EL (cell line): Measurements from ENCODE around the gene SMAD2.
"Not testable (repeated sequence)": the region's sequence is repeated elsewhere in the genome, so short reads cannot be mapped to it uniquely, and the experiment has no call there.

Experiments
- DNase-seq: peaks from one replicate; pipeline ENCODE4 v3.0.0-alpha.2; 2016

Gene SMAD2

GRCh38 chr18:47832348-47832747 is 98.1 kb downstream of the SMAD2 start:
- DNase-seq, result no peak

DNA sequence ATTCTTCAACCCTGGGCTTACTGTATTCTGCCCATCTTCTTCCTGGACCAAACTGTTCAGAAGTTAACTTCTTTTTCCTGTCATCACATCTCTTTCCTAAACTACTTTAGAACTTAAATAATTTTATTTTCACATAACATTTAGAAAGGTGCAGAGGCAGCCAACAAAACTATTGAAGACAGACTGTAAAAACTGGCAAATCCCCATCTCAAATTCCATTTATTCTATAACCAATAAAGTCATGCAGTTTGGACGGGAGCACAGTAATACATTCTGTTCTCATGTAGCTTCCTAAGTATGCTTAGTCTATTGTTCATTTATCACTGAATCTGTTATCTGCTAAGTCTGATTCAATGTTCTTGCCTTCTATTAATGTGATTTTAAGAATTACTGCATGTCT is 99.1 kb downstream of the SMAD2 start:
- DNase-seq, result no peak

DNA sequence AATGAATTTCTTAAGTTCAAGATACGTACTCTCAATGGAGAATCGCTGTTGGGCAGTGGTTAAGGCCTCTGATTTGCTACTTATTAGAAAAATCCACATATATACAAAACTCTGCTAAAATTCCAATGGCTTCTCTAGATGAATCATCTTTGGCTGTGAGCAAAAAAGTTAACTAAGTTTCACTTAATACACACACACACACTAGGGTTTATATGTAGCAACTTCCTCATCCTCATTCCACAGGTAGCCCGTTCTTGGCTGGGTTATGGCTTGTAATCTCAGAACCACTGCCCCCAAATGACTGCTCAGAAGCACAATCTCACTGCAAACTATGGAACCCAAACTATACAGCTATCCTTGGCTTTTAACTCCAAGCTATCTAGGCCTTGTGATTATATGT is 99.7 kb downstream of the SMAD2 start:
- DNase-seq, result no peak

GRCh38 chr18:47829831-47830230 is 100.6 kb downstream of the SMAD2 start:
- DNase-seq, result no peak

GRCh38 chr18:47828031-47828430 is 102.4 kb downstream of the SMAD2 start:
- DNase-seq, result not testable (repeated sequence)

DNA sequence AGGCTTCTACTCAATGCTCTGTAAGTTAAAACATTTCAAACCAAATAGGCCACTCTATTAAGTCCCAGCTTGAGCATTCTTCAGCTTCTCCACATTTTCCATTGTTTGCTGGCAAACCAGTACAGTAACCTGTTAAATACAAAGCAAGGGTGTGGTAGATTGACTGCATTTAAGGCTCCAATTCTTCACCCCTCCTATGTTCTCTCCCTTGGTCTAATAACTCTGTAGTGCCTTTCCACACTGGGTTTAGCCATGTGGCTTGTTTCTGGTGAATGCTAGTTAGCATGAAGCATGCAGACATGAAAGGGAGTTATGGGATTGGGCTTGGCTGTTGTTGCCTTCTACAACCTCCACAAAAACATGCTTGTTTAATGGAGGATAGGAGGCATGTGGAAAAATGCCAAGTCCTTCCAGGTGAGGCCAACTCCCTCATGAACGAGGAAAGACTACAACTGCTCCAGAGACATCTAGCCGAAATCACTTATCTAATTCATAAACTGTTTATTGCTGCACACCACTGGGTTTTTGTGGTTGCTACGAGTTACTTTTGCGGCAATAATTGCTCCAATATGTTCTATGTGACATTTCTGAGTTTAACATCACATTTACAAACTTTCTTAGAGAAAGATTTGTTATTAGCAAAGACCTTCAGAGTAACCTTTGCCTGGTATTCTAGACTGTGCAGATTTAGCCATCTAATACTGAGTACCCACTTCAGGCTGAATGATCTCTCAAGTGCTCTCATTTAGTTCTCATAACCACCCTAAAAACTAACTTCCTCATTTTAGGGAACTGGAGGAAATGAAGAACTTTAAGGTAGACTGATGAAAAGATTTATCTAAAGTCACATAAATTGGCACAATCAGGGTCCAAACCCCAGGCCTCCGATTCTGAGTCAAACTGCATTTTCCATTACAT is 104.0 kb downstream of the SMAD2 start:
- DNase-seq, result no peak

- no peak for DNase-seq
These were observed 109.1 kb downstream of the SMAD2 start for GRCh38 chr18:47821314-47821713.

DNA sequence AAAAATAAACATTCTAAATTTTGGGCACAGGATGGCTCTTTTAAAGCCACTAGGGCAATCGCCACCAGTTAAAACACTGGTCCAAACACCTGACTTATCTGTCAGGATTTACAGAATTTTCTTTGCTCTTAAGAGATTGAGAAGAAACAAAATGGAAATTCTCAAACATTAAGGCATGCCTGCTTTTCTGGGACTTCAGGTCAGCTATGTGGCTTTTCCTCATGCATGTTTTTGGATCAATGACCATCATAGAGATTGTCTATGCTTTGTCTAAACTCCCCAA is 112.7 kb downstream of the SMAD2 start:
- no peak for DNase-seq

GRCh38 chr18:47817017-47817794 is 113.3 kb downstream of the SMAD2 start:
- DNase-seq, result no peak

DNA sequence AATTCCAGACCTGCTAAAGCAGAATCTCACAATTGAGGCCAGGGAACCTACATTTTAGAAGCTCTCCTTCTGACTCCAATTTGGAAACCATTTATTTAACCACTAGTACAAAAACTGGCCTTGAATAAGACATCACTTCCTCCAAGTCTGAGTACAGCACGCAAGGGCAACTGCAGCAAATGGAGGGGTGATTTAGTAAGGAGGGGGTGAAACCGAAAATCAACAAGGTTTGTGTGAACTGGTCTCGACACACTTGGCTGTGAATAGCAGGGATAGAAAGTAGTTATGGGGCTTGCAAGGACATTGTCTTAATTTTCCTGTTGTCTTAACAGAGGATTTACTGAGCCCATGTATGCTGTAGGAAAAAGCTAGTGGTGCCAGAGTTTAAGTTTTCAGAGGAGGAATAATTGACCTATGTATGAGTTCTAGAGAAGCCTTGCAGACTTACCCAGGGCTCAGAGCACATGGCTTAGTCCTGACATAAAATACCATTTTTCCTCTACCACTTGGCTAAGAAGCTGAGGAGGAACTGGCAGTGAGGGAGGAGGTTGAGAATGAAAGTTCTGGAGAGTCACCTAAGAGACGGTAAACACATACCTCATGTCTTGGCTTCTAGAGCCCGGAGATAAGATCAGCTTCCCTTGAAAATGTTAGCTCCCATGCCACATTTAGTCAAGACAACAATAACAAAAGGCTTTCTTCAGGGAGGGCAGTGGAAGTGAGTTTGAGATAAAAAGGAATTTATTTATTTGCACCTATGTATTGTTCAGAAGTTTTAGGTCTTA is 114.8 kb downstream of the SMAD2 start:
- no peak for DNase-seq

- DNase-seq, result no peak
These were observed 121.0 kb downstream of the SMAD2 start for GRCh38 chr18:47809420-47809819.

GRCh38 chr18:47802802-47803201 is 127.7 kb downstream of the SMAD2 start:
- DNase-seq, result no peak

- DNase-seq, result no peak
These were observed 128.6 kb downstream of the SMAD2 start for GRCh38 chr18:47801817-47802216.

GRCh38 chr18:47800756-47801155 is 129.7 kb downstream of the SMAD2 start:
- DNase-seq, result no peak

GRCh38 chr18:47800248-47800647 is 130.2 kb downstream of the SMAD2 start:
- DNase-seq, result no peak

- DNase-seq, result no peak
These were observed 131.1 kb downstream of the SMAD2 start for GRCh38 chr18:47799376-47799775.

DNA sequence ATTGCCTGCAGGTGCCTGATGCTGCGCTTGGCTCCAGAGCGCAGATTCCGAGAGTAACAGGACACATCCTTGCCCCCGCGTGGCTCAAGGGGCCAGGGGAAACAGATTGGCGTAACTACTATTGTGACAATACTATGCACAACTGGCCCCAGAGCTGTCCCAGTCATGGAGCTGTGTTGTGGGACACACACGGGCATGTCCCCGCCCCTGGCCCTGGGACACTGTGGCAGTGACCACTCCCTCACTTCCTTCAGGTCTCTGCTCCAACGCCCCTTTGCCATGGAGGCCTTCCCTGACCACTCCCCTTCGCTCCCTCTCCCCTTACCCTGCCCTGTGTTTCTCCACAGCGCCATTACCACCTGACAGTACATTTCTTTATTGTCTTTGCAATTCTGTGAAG is 132.1 kb downstream of the SMAD2 start:
- no peak for DNase-seq

DNA sequence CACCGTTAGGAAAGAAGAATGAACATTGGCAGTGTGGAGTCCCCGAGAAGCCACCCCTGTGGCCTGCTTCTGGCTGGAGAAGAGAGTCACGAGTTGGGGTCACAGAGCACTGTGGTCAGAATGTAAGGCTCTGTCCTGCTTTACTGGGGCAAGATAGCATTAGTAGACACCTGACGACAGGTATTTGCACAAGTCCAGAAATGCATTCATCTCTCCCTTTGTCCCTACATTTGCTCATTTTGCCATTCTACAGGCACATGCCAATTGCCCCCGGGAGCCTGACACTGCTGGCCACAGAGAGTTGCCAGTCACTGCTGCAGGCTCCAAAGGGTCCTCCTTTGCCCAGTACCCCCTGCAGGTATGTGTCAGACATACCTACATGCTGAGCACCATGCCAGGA is 133.3 kb downstream of the SMAD2 start:
- DNase-seq, result no peak

DNA sequence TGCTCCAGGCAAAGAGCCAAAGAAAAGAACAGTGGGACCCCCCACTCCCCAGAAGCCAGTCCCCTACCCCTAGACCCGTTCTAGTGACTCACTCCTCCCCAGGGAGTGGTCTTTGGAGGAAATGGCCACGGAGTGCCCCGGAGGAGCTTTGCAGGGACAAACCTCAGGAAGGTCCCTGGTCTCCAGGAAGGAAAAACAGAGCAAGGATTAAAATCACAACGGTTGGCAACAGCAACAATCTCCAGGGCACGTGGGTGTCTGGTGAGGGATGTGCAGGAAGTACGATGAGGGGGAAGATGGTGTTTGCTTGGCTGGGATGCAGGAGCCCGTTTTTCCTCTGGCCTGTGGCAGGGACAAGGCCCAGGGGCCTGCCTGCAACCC is 135.0 kb downstream of the SMAD2 start:
- DNase-seq, result no peak

GRCh38 chr18:47794725-47795433 is 135.6 kb downstream of the SMAD2 start:
- DNase-seq, result no peak

GRCh38 chr18:47793609-47794008 is 136.8 kb downstream of the SMAD2 start:
- DNase-seq, result no peak

DNA sequence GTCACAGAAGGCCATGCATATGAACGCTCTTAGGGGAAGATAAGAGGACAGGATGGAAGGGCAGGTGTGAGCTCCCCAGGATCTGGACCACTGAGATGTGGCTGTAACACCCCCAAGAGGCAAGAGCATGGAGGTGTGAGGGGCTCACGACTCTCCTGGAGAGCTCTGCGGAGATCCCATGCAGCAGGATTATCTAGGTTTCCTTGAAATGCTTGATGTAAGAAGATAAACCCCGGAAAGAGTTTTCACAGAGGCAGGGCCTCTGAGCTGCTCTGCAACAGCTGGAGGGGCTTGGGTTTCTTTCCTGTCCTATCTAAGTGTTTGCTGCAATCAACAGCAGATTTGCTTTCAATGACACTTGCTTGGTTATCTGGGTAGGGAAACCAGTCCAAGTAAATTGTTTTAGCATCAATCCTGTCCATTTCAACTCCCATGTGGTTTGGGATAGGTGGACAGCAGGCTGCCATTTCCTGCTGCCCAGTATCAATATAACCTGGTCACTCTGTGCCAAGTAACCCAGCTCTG is 138.9 kb downstream of the SMAD2 start:
- no peak for DNase-seq

DNA sequence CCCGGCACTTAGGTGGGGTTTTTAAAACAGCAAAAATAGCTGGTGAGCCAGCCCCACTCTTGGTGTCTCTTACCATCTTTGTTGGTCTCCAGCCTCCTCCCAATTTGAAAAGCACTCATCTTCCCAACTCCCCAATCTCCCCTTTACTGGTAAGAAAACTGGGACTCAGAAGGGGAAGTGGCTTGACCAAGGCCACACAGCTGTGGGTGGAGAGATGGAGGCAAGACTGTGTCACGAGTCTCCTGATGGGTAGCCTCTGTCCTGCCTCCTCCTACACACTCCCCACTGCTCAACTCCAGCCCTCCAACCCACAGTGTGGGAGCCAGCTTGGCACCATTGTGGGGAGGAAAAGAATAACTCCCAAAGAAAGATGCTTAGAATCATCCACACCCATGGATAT is 140.4 kb downstream of the SMAD2 start:
- DNase-seq, result no peak
